Stomach smooth muscle (tissue), 2 donors: ENCODE results near the gene KIF25.
"Not testable (repeated sequence)": the region's sequence is repeated elsewhere in the genome, so short reads cannot be mapped to it uniquely, and the experiment has no call there.

ENCODE experiments used
- H3K27ac ChIP-seq: one replicate; pipeline ENCODE4 v1.7.0; 2013; ENCODE audit warnings: mild to moderate bottlenecking, low read length, inconsistent platforms
- H3K27me3 ChIP-seq, 2 donors: one replicate each; pipeline ENCODE4 v1.7.0; 2013; ENCODE audit warnings: low read length in 2 of 2; ENCODE audit not compliant: insufficient read depth in 2 of 2, control insufficient read depth in 1 of 2
- H3K36me3 ChIP-seq, 2 donors: one replicate each; pipeline ENCODE4 v1.7.0; 2013; ENCODE audit warnings: low read length in 2 of 2; ENCODE audit not compliant: control insufficient read depth in 2 of 2, insufficient read depth in 2 of 2
- H3K4me1 ChIP-seq: one replicate; pipeline ENCODE4 v1.7.0; 2013; ENCODE audit warnings: low read length; ENCODE audit not compliant: control insufficient read depth, insufficient read depth
- H3K4me3 ChIP-seq, 2 donors: one replicate each; pipeline ENCODE4 v1.7.0; 2013; ENCODE audit warnings: low read length in 2 of 2
- H3K9ac ChIP-seq, 2 donors: one replicate each; pipeline ENCODE4 v1.7.0; 2013; ENCODE audit warnings: low read length in 2 of 2, mild to moderate bottlenecking in 1 of 2
- H3K9me3 ChIP-seq, 2 donors: one replicate each; pipeline ENCODE4 v1.7.0; 2013; ENCODE audit warnings: low read length in 2 of 2; ENCODE audit not compliant: control insufficient read depth in 2 of 2
- donor health status: healthy.
- donor health status: Pancreatic carcinoma.

Gene KIF25

GRCh38 chr6:168072261-168072660 is 74.8 kb downstream of the KIF25 start:
- Histone ChIP-seq H3K27ac (no peak overlapping the region), H3K36me3 (no peaks in the 10 kb centered on the region), H3K9ac (no peak overlapping the region), H3K4me3 (no peak overlapping the region), H3K9me3 (peaks cover 0 to 4% of the 10 kb centered on the region in 2 donors), H3K4me1 (no peaks in the 10 kb centered on the region), H3K27me3 (no peaks in the 10 kb centered on the region)

DNA sequence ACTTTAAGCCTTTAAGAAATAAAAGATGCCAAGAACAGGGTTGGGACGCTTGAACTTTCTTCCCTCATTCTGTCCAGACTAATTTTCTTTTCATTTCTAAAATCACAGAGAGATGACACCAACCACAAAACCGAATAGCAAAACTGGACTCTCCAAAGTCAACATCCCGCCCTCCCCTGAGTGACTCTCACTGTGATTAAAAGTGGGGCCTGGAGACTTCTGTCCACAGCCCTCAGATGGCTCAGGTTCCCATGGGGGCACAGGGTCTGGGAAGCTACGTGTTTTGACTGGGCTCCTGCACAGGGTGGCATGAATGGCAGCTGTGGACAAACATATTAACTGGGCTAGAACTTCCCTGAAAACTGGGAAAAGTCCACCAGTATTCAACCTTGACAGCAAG is 75.3 kb downstream of the KIF25 start:
- Histone ChIP-seq H3K4me1 (no peaks in the 10 kb centered on the region), H3K9me3 (peaks cover 0 to 4% of the 10 kb centered on the region in 2 donors), H3K27ac (no peak overlapping the region), H3K9ac (no peak overlapping the region), H3K27me3 (no peaks in the 10 kb centered on the region), H3K36me3 (no peaks in the 10 kb centered on the region), H3K4me3 (no peak overlapping the region)

GRCh38 chr6:168073937-168074730 is 76.7 kb downstream of the KIF25 start:
- Histone ChIP-seq H3K36me3 (no peaks in the 10 kb centered on the region), H3K9me3 (peaks cover 0 to 4% of the 10 kb centered on the region in 2 donors)

GRCh38 chr6:168075216-168075615 is 77.7 kb downstream of the KIF25 start:
- H3K36me3 ChIP-seq: no peaks in the 10 kb centered on the region
- H3K27ac ChIP-seq: no peak overlapping the region
- H3K9ac ChIP-seq: no peak overlapping the region
- peaks cover 0 to 4% of the 10 kb centered on the region in 2 donors for H3K9me3 ChIP-seq
- no peaks in the 10 kb centered on the region for H3K27me3 ChIP-seq
- H3K4me1 ChIP-seq: no peaks in the 10 kb centered on the region
- no peak overlapping the region for H3K4me3 ChIP-seq

More at GRCh38 chr6:168073937-168074730, 76.7 kb downstream of the KIF25 start:
- Histone ChIP-seq H3K27ac (no peak overlapping the region), H3K27me3 (no peaks in the 10 kb centered on the region), H3K4me1 (no peaks in the 10 kb centered on the region), H3K4me3 (no peak overlapping the region), H3K9ac (no peak overlapping the region)

- no peak overlapping the region for H3K4me3 ChIP-seq
- no peak overlapping the region for H3K27ac ChIP-seq
- no peaks in the 10 kb centered on the region for H3K36me3 ChIP-seq
- peaks cover 0 to 4% of the 10 kb centered on the region in 2 donors for H3K9me3 ChIP-seq
- no peaks in the 10 kb centered on the region for H3K27me3 ChIP-seq
- no peaks in the 10 kb centered on the region for H3K4me1 ChIP-seq
- H3K9ac ChIP-seq: no peak overlapping the region
Observed at GRCh38 chr6:168075787-168076202, 78.3 kb downstream of the KIF25 start.

DNA sequence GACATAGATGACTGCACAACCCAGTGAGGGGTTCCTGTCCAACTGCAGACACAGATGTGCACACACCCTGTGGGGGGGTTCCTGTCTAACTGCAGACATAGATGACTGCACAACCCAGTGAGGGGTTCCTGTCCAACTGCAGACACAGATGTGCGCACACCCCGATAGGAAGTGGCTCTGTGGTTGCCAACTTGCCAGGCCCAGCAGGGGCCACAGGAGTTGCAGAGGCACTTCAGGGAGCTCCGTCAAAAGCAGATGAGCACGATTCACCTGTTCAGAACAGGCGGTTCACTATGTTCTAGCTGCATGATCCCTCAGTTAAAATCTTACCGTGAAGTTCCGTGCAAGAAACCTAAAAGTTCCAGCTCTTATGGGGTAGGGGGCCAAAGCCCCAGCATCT is 79.9 kb downstream of the KIF25 start:
- H3K9me3 ChIP-seq, H3K9ac ChIP-seq, H3K4me1 ChIP-seq, H3K27me3 ChIP-seq, H3K4me3 ChIP-seq, H3K36me3 ChIP-seq, H3K27ac ChIP-seq: not testable (repeated sequence)

DNA sequence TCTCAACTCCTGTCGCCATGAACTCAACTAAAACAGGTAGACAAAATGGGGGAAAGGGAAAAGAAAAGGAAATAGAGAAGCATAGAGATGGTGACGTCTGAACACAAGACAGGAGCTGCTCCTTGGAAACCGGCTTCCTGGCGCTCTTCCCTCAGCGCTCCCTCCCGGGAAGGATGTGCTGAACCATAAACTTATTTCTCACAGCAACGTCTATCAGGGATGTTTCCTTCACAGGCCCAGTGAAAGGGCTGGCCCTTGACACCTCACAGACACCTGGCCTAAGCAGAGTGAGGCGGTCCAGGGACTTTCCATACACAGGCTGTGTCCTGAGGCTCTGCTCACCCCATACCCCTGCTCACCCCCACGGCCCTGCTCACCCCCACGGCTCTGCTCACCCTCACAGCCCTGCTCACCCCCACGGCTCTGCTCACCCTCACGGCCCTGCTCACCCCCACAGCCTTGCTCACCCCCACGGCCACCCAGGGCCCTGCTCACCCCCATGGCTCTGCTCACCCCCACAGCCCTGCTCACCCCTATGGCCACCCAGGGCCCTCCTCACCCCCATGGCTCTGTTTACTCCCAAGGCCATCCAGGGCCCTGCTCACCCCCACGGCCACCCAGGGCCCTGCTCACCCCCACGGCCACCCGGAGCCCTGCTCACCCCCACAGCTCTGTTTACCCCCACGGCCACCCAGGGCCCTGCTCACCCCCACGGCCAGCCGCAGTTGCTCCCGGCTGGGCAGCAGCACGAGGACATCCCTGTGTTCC is 80.9 kb downstream of the KIF25 start:
- H3K4me3 ChIP-seq: no peak overlapping the region
- H3K9ac ChIP-seq: no peak overlapping the region

GRCh38 chr6:168078943-168079405 is 81.5 kb downstream of the KIF25 start, which contains the start of gene FRMD1:
Gene FRMD1 (minus strand): TSS chr6:168079212. CDS start chr6:168079094, 118 bp downstream.
- H3K9ac ChIP-seq: no peak within 1 kb of the TSS
- H3K36me3 ChIP-seq: no peaks in the 10 kb centered on the region
- peaks cover 2% of the 10 kb centered on the region for H3K4me1 ChIP-seq
- no peak within 1 kb of the TSS for H3K27ac ChIP-seq
- no peaks in the 10 kb centered on the region for H3K27me3 ChIP-seq
- peaks cover 0 to 4% of the 10 kb centered on the region in 2 donors for H3K9me3 ChIP-seq
- no peak within 1 kb of the TSS for H3K4me3 ChIP-seq

More for the DNA sequence above, 80.9 kb downstream of the KIF25 start:
- peaks cover 2% of the 10 kb centered on the region for H3K4me1 ChIP-seq
- no peaks in the 10 kb centered on the region for H3K27me3 ChIP-seq
- H3K27ac ChIP-seq: no peak overlapping the region
- peaks cover 0 to 4% of the 10 kb centered on the region in 2 donors for H3K9me3 ChIP-seq
- H3K36me3 ChIP-seq: no peaks in the 10 kb centered on the region

DNA sequence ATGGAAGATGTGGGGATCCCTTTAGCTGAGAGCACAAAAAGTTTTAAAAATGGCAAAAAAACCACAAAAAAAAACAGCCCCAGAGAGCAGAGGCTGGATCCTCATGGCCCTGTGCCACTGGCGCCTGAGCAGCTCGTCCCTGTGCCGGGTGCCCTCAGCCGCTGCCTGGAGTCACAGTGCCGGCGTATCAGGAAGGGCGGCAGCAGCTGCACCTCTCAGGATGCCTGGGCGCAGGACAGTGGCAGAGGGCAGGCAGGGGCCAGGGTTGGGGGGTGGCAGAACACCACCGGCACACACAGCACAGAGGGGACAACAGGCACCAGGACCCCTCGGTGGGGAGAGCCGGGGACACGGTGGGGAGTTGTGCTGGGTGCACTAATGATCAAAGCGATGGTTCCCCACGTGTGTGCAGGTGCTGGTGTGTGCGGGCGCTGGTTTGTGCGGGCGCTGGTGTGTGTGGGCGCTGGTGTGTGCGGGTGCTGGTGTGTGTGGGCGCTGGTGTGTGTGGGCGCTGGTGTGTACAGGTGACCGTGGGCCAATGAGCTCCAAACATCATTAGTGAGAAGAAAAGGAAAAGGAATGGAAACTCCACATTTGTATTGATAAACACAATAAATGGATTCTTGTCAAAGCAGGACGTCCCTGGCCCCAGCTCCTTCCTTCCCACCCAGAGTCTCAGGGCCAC is 83.1 kb downstream of the KIF25 start:
- H3K4me1 ChIP-seq: peaks cover 2% of the 10 kb centered on the region
- no peaks in the 10 kb centered on the region for H3K9me3 ChIP-seq
- no peak overlapping the region for H3K9ac ChIP-seq
- H3K36me3 ChIP-seq: no peaks in the 10 kb centered on the region
- no peak overlapping the region for H3K27ac ChIP-seq
- H3K27me3 ChIP-seq: no peaks in the 10 kb centered on the region
- no peak overlapping the region for H3K4me3 ChIP-seq

GRCh38 chr6:168081858-168082546 is 84.5 kb downstream of the KIF25 start:
- Histone ChIP-seq H3K4me3 (no peak overlapping the region), H3K4me1 (peaks cover 2% of the 10 kb centered on the region), H3K27ac (no peak overlapping the region), H3K9ac (no peak overlapping the region), H3K27me3 (no peaks in the 10 kb centered on the region), H3K9me3 (no peaks in the 10 kb centered on the region), H3K36me3 (no peaks in the 10 kb centered on the region)
